Motor neuron (in vitro differentiated cells): ENCODE results near the gene NR2E3. TPM values are rescaled to one million over a fixed set of nuclear protein-coding genes. Genes with fewer than 3 reads are reported as not detected.

Experiments
- ATAC-seq, 8 experiments: fragments of 200-7000 bp; cut with Tn5 transposase; replicated peaks in 6 of 8; 2 replicates each; pipeline ENCODE4 v1.8.0; 2021; ENCODE audit warnings: mild to moderate bottlenecking in 8 of 8, moderate library complexity in 8 of 8
- H3K27ac ChIP-seq, 2 donors: fragments of 250-450 bp; sonication (Bioruptor Pico); 2 replicates each; pipeline ENCODE4 v1.9.0; 2021; ENCODE audit warnings: antibody characterized with exemption in 2 of 2, mild to moderate bottlenecking in 2 of 2, moderate library complexity in 1 of 2
- H3K4me1 ChIP-seq, 2 donors: fragments of 250-450 bp; sonication (Bioruptor Pico); replicated peaks in 1 of 2; 2 replicates each; pipeline ENCODE4 v1.6.1; 2021; ENCODE audit warnings: antibody characterized with exemption in 2 of 2, mild to moderate bottlenecking in 2 of 2, moderate library complexity in 1 of 2
- H3K4me3 ChIP-seq, 5 donors: fragments of 250-450 bp; sonication (Bioruptor Pico); 2 replicates each; pipeline ENCODE4 v1.9.0; 2021; ENCODE audit warnings: antibody characterized with exemption in 5 of 5, mild to moderate bottlenecking in 5 of 5, moderate library complexity in 4 of 5
- WGBS, 10 experiments: fragments of 450-650 bp; shearing (Covaris generic); methylation state at CpG; one replicate each; pipeline ENCODE4 v1.0.0; 2022; 5-methylcytosine and 5-hydroxymethylcytosine counted together
- in situ Hi-C, 9 experiments: fragments of 400-800 bp; cut with MboI; loops; one replicate each; pipeline ENCODE4 v1.15.0; 2021; ENCODE audit warnings: low sequenced_read_pairs in 9 of 9, low pct_unique_long_range_greater_than_20kb in 2 of 9; ENCODE audit not compliant: unreplicated experiment in 9 of 9
- total RNA-seq, 8 experiments: library from RNA; unstranded; fragments of 300-600 nt; gene quantifications; 2 replicates each; pipeline versions ENCODE4 v1.2.3 to v1.2.4, GENCODE V29; 2022

The NR2E3 gene
- total RNA-seq = 1 to 10 TPM in 2 of 8 experiments, under 1 TPM in 6; 0.31 to 1.4 (median 0.64) TPM

DNA sequence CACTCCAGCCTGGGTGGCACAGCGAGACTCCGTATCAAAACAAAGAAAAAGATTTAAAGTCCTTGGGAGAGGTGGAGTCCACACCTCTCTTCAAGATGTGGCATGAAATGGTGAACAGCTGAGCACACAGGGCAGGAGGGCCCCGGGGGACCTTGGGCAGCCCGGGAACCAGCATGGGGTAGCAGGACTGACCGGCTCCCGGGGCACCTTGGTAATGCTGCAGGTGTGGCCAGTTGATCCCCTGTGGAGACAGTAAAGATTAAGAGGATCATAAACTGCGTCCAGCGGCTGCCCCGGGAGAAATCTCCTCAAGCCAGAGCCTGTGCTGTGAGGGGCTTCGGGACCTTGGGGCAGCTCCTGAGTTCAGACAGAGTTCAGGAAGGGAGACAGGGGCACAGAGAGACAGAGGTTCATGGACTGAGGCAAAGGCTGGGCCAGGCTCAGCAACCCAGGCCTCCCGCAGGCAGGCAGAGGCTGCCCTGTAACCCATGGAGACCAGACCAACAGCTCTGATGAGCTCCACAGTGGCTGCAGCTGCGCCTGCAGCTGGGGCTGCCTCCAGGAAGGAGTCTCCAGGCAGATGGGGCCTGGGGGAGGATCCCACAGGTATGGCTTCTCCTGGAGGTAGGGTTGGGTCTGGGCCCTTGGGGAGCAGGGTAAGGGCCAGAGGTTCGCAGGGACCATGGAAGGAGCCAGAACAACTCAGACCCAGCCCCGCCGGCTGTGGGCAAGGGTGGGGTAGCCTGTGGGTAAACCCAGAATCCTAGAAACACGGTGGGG is at the start of gene NR2E3:
TSS of gene NR2E3 (plus strand) at position 299 of the 780 bp plus-strand sequence. CDS start at position 489, 190 bp downstream.
- H3K4me1 ChIP-seq = peaks cover 5 to 13% of the 10 kb centered on the region in 2 donors
- H3K27ac ChIP-seq = no peak within 1 kb of the TSS
- ATAC-seq = no peak
- in situ Hi-C loops = loop anchor here in 1 of 9 experiments (25.0 kb wide), 1 partner anchor 352 kb away; no protein-coding TSS in a partner anchor
- no peak within 1 kb of the TSS for H3K4me3 ChIP-seq
- 70 to 100% (median 92%) methylated on average over 1 to 5 of the region's 16 CpGs; no CpG with 5 or more reads in 6 of the 10 experiments for WGBS, 10 experiments

GRCh38 chr15:71760852-71761251 is 49.5 kb upstream of the NR2E3 start:
- in situ Hi-C loops = loop anchor here in 1 of 9 experiments (25.0 kb wide), 1 partner anchor 401 kb away; no protein-coding TSS in a partner anchor

GRCh38 chr15:71761649-71762048 is 48.7 kb upstream of the NR2E3 start:
- Histone ChIP-seq H3K4me3 (no peak overlapping the region), H3K4me1 (no peaks in the 10 kb centered on the region), H3K27ac (no peak overlapping the region)
- 0 to 100% (median 80%) methylated on average over 1 to 3 of the region's 3 CpGs for WGBS, 10 experiments
- in situ Hi-C loops = loop anchor here in 1 of 9 experiments (25.0 kb wide), 1 partner anchor 401 kb away; no protein-coding TSS in a partner anchor
- peak in 3 of 8 experiments; percentile 18 to 100 (median 99) for ATAC-seq

More at GRCh38 chr15:71760852-71761251, 49.5 kb upstream of the NR2E3 start:
- WGBS, 10 experiments = 50 to 100% (median 87%) methylated on average over 1 of the region's 1 CpG
- Histone ChIP-seq H3K4me3 (no peak overlapping the region), H3K4me1 (no peaks in the 10 kb centered on the region), H3K27ac (no peak overlapping the region)
- no peak for ATAC-seq

GRCh38 chr15:71768184-71768583 is 42.2 kb upstream of the NR2E3 start:
- in situ Hi-C loops = loop anchor here in 1 of 9 experiments (25.0 kb wide), 1 partner anchor 394 kb away; no protein-coding TSS in a partner anchor

DNA sequence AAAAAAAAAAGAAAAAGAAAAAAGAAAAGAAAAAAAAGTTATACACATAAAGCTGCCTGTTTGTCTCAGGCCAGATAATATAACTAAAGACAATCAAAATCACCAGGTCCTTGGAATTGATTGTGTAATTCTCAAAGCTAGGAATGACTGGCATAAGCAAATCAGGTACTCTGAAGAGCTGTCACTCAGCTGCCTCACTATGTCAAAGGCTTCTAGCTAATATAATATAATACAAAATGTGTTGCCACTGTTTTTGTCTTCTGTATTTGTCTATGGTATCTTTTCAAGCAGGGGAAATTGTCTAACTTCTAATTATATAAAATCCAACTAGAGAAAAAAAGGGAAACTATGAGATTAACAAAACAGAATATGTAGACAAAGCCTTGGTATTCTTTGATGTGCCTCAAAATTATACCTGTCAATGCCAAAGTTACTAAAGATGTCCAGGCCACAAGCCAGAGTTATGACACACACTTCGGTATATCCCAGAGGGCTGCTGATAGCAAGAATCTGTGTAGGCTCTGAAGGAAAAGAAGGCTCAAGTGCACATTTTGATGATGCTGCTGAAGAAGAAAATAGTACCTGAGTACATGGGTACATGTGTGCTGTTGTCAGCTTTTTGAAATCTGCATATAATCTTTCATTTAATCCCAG is 37.0 kb upstream of the NR2E3 start:
- H3K27ac ChIP-seq = no peak overlapping the region
- no peaks in the 10 kb centered on the region for H3K4me1 ChIP-seq
- H3K4me3 ChIP-seq = no peak overlapping the region
- 33 to 100% (median 100%) methylated on average over 1 of the region's 1 CpG; no CpG with 5 or more reads in 3 of the 10 experiments for WGBS, 10 experiments
- ATAC-seq = no peak
- in situ Hi-C loops = loop anchor here in 1 of 9 experiments (25.0 kb wide), 1 partner anchor 389 kb away; no protein-coding TSS in a partner anchor

More at GRCh38 chr15:71768184-71768583, 42.2 kb upstream of the NR2E3 start:
- H3K27ac ChIP-seq = no peak overlapping the region
- ATAC-seq = no peak
- no peak overlapping the region for H3K4me3 ChIP-seq
- no peaks in the 10 kb centered on the region for H3K4me1 ChIP-seq
- 59 to 100% (median 89%) methylated on average over 1 to 5 of the region's 5 CpGs; no CpG with 5 or more reads in 1 of the 10 experiments for WGBS, 10 experiments

GRCh38 chr15:71775856-71776255 is 34.5 kb upstream of the NR2E3 start:
- H3K4me1 ChIP-seq = no peaks in the 10 kb centered on the region
- in situ Hi-C loops = no loop called here
- H3K4me3 ChIP-seq = no peak overlapping the region
- H3K27ac ChIP-seq = no peak overlapping the region
- ATAC-seq = no peak

DNA sequence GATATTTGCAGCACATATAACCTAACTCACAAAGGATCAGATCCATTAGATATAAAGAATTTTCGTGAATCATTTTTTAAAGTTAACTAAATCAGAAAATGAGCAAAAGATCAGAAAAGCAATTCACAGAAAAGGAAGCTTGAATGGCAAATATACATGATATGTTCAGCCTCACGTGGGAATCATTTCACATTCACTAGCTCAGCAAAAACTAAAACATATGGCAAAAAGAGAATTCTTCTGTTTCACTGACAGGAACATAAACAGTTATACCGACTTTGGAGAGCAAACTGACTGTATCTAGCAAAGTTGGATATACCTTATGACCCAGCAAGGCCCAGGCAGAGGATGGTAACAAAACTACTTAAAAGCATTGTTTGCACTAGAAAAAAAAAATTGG is 34.0 kb upstream of the NR2E3 start:
- in situ Hi-C loops = no loop called here
- no peak for ATAC-seq
- no peak overlapping the region for H3K4me3 ChIP-seq
- H3K27ac ChIP-seq = no peak overlapping the region
- 13 to 97% (median 85%) methylated on average over 2 to 3 of the region's 3 CpGs for WGBS, 10 experiments
- no peaks in the 10 kb centered on the region for H3K4me1 ChIP-seq

GRCh38 chr15:71777216-71777943 is 33.0 kb upstream of the NR2E3 start:
- peaks cover 0 to under 1% of the 10 kb centered on the region in 2 donors for H3K4me1 ChIP-seq
- H3K4me3 ChIP-seq = no peak overlapping the region
- ATAC-seq = no peak
- WGBS, 10 experiments = 72 to 100% (median 80%) methylated on average over 1 to 7 of the region's 16 CpGs; no CpG with 5 or more reads in 3 of the 10 experiments
- no peak overlapping the region for H3K27ac ChIP-seq
- in situ Hi-C loops = no loop called here

- H3K27ac ChIP-seq = no peak overlapping the region
- 60 to 100% (median 80%) methylated on average over 1 to 5 of the region's 6 CpGs; no CpG with 5 or more reads in 3 of the 10 experiments for WGBS, 10 experiments
- in situ Hi-C loops = no loop called here
- H3K4me3 ChIP-seq = no peak overlapping the region
- peaks cover 4% of the 10 kb centered on the region in 2 donors for H3K4me1 ChIP-seq
- no peak for ATAC-seq
Measured at GRCh38 chr15:71779073-71779797, 31.1 kb upstream of the NR2E3 start.

DNA sequence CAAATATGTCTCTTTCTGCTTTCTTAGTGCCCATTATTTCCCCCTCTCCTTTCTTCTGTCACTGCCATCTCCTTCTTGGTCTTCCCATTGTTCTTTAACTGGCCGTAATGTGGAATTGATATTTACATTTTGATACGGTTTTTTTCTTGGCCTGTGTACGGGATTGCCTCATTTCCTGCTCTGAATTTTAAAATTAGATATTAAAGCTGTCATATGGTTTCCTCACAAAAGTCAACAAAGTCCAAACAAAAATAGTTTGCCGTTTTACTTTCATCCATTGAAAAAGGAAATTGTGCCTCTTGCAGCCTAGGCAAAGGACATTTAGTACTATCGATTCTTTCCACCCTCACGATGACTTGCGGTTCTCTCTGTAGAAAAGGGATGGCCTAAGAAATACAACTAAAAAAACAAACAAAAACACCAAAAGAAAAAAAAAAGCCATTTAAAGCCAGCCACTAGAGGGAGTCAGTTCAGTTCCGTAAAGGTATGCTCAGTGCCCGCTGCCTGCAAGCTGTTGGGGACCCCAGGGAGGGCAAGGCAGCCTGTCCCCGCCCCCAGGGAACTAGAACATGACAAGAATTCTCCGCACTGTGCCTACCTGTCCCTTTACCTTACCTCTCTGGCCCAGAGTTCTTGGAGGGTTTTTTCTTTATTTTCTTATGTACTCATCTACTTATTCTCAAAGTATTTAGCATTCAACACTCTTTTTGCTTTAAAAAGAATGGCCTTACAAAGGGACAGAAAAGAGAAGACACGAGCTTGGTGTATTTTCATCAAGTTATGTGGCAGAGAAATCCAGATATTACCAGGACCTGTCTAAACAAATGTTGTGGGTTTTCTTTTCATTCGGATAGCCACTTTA is 30.0 kb upstream of the NR2E3 start:
- WGBS, 10 experiments = 10 to 60% (median 30%) methylated on average over 5 to 13 of the region's 13 CpGs
- Histone ChIP-seq H3K4me1 (peaks cover 4% of the 10 kb centered on the region in 2 donors), H3K4me3 (no peak overlapping the region), H3K27ac (no peak overlapping the region)
- ATAC-seq = peak in 5 of 8 experiments; percentile 18 to 87 (median 40)
- in situ Hi-C loops = no loop called here

- H3K27ac ChIP-seq = no peak overlapping the region
- WGBS, 10 experiments = 18 to 100% (median 88%) methylated on average over 1 to 8 of the region's 9 CpGs; no CpG with 5 or more reads in 1 of the 10 experiments
- in situ Hi-C loops = no loop called here
- peaks cover 4% of the 10 kb centered on the region in 2 donors for H3K4me1 ChIP-seq
- ATAC-seq = no peak
- no peak overlapping the region for H3K4me3 ChIP-seq
Measured at GRCh38 chr15:71781179-71781964, 29.0 kb upstream of the NR2E3 start.
